Kidney epithelial cell (primary cell): ENCODE data around the gene SUGCT. TPM values are rescaled to one million over a fixed set of nuclear protein-coding genes. Genes with fewer than 3 reads are reported as not detected.

ENCODE experiments used
- DNase-seq: peaks from one replicate; pipeline ENCODE4 v3.0.0-alpha.2; 2010; ENCODE audit warnings: low read depth
- H3K27me3 ChIP-seq: 2 replicates; pipeline ENCODE4 v1.6.0; 2011; ENCODE audit warnings: low read length; ENCODE audit not compliant: control insufficient read depth, insufficient read depth
- H3K36me3 ChIP-seq: 2 replicates; pipeline ENCODE4 v1.5.1; 2011; ENCODE audit warnings: low read length; ENCODE audit not compliant: control insufficient read depth, insufficient read depth
- H3K4me3 ChIP-seq: 2 replicates; pipeline ENCODE4 v1.5.1; 2011; ENCODE audit warnings: low read depth, mild to moderate bottlenecking, control low read depth, low read length
- total RNA-seq: library from RNA; depleted of rRNA; stranded (reverse); fragments of >200 nt; gene quantifications from 2 replicates; pipeline ENCODE4 v1.2.3, GENCODE V29; 2015
- TF ChIP-seq, protein P1 (sequence below): IDR thresholded peaks from 2 replicates; pipeline ENCODE4 v1.5.1; 2011; ENCODE audit warnings: mild to moderate bottlenecking, moderate library complexity, low read length, control low read depth, inconsistent platforms; ENCODE audit not compliant: insufficient read depth, poor library complexity, severe bottlenecking

The SUGCT gene
- total RNA-seq, 1 donor from 2014 or later = 4.0 TPM

DNA sequence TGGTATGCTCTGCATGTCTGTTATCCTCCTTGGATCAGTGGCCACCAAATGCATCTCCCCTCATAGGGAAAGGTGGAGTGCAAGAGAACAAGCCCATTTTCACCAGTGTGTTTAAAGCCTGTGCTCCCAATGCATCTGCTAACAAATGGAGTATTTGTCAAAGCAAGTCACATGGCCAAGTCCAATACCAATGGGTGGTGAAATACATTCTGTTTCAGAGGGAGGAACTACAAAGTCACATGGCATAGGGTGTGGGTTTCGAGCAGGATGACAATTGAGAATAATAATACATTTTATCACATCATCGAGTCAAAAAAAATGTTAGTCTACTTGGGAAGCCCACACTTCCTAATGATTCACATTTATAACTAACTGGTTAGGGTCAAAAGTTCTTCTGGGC is 62.7 kb downstream of the SUGCT start:
- Histone ChIP-seq H3K36me3 (no peaks in the 10 kb centered on the region), H3K27me3 (no peaks in the 10 kb centered on the region), H3K4me3 (no peak overlapping the region)
- TF ChIP-seq, protein P1, sequence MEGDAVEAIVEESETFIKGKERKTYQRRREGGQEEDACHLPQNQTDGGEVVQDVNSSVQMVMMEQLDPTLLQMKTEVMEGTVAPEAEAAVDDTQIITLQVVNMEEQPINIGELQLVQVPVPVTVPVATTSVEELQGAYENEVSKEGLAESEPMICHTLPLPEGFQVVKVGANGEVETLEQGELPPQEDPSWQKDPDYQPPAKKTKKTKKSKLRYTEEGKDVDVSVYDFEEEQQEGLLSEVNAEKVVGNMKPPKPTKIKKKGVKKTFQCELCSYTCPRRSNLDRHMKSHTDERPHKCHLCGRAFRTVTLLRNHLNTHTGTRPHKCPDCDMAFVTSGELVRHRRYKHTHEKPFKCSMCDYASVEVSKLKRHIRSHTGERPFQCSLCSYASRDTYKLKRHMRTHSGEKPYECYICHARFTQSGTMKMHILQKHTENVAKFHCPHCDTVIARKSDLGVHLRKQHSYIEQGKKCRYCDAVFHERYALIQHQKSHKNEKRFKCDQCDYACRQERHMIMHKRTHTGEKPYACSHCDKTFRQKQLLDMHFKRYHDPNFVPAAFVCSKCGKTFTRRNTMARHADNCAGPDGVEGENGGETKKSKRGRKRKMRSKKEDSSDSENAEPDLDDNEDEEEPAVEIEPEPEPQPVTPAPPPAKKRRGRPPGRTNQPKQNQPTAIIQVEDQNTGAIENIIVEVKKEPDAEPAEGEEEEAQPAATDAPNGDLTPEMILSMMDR = no peak
- DNase-seq = no peak

DNA sequence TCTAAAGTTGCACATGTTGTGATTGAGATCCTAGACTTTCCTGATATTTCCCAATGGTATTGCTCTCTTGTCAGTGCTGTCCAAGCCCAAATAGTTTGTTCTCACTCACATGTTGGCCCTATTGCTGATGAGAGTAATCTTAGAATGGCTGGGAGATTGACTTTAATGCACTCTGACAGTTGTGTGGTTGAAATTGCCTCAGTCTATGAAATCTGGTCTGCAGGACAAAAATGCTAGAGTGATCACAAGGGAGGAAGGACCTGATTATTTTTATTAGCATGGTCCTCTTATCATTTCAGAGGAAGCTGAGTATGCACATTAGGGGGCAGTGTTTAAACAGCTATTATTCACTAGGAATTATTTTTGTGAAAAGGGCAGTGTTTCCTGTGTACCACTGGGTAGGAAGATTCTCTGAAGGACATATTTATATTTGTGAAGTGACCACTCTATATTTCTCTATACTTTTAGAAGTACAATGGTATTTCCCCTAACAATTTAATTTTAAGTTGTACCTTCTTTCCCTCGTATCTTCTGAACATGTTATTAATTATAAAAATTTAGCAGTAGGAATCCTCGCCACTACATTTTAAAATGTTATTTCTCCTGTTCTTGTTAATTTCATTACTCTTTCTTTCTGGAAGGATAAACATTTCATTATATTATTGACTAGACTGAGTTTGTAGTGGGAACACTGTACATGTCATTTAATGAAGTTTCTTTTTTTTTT is 64.4 kb downstream of the SUGCT start:
- no peaks in the 10 kb centered on the region for H3K36me3 ChIP-seq
- no peak for DNase-seq
- TF ChIP-seq, protein P1 = peak; percentile 51

DNA sequence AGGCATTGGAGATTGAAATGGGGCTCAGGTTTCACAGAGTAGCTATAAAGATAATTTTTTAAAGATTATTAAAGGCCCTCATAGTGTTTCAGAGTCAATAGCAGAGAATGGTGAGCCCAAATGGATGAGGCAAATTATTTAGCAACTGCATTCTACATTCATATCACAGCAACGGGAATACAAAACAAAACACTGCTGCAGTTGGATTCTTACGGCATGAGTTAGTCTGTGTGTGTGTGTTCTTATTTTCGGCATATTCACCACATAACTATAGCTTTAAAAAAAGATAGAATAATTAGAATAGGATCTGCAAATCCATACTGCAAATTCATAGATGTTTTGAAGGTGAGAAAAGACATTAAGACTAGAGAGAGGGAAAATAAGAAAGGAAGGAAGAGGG is 66.0 kb downstream of the SUGCT start:
- no peak for DNase-seq
- Histone ChIP-seq H3K27me3 (no peaks in the 10 kb centered on the region), H3K36me3 (no peaks in the 10 kb centered on the region), H3K4me3 (no peak overlapping the region)
- TF ChIP-seq, protein P1 = no peak

More for the DNA sequence above, 64.4 kb downstream of the SUGCT start:
- Histone ChIP-seq H3K4me3 (no peak overlapping the region), H3K27me3 (no peaks in the 10 kb centered on the region)

DNA sequence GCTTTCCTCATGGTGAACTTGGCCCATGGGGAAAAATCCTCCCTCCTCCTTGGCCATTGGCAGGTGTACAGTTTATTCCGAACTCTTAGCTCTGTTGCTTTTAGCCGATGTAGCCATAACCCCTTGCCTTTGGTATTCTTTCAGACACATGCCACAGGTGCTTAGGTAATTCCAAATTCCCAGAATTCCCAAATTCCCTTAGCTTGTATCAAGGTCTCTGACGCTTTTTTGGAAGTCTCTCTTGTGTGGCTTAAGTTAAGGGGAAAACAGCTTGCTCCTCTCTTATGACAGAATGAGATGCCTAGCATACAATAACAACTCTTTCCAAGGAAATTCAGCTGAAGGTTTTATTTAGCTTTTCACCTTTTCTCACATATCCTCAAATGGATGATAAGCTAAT is 68.0 kb downstream of the SUGCT start:
- no peaks in the 10 kb centered on the region for H3K36me3 ChIP-seq
- H3K4me3 ChIP-seq = no peak overlapping the region
- DNase-seq = no peak
- TF ChIP-seq, protein P1 = no peak
- no peaks in the 10 kb centered on the region for H3K27me3 ChIP-seq

DNA sequence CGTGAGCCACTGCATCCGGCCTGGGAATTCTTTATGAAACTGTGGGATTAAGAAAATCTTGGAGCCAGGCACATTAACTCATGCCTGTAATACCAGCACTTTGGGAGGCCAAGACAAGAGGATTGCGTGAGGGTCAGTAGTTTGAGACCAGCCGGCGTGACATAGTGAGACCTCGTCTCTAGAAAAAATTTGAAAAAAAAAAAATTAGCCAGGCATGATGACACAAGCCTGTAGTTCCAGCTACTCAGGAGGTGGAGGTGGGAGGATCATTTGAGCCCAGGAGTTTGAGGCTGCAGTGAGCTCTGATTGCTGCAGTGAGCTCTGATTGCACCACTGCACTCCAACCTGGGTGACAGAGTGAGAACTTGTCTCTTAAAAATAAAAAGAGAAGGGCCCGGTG is 69.8 kb downstream of the SUGCT start:
- no peaks in the 10 kb centered on the region for H3K27me3 ChIP-seq
- H3K36me3 ChIP-seq = no peaks in the 10 kb centered on the region
- TF ChIP-seq, protein P1 = no peak
- H3K4me3 ChIP-seq = no peak overlapping the region
- no peak for DNase-seq

DNA sequence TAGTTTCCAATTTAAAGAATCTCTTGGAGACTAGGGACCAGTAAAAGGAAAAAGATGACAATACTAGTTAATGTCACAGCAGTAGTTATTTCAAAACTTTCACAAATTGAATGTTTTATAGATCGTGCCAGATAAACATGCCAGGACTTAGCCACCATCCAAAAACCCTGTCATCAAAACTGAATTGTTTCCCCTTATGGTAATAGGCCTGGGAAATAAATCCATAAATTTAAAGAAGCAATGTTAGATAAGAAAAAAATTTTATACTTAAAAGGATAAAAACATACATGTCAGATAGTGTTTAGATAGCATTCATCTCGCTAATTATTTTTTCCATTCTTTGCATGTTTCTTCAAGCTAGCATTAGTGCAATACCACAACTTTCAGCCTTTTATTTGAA is 71.2 kb downstream of the SUGCT start:
- H3K27me3 ChIP-seq = no peaks in the 10 kb centered on the region
- no peak overlapping the region for H3K4me3 ChIP-seq
- TF ChIP-seq, protein P1 = no peak
- H3K36me3 ChIP-seq = no peaks in the 10 kb centered on the region
- DNase-seq = no peak
